ENCODE measurements around the gene RGS10.

RGS10 gene

DNA sequence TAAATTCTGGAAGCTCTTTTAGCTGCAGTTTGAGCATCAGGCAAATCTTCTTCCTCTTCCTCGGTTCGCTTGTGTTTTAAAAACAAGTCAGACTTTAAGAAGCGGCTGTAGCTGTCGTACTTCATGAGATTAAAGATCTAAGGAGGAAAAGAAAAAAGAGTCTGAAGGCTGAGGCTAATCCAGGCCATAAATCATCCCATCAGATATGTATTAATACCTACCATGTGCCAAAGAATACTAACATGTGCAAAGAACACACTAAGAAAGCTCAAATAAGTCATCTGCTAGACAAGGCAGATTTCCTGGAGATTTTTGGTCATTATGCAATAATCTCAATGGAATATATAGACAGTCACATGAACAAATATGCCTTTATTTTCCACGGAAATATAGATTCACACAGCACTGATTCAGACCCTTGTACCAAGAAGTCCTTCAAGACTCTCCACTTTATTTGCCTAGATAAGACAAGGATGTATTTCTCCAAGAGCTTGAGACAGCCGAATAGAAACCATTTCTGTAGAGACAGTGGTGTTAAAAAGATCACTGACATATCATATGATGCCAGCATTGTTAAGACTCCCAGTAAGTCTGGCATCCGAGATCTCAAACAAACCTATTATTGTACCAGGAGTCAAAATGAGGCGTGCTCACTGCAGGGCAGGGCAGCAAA lies 42.3 kb downstream of the RGS10 start:
- no peak overlapping the region for H3K4me3 ChIP-seq (ENCODE audit: low read length)
- DNase-seq (ENCODE audit: low read depth): no peak
- no peak for TF ChIP-seq CTCF (conservative IDR thresholded peaks at IDR 0.05; ENCODE audit: low read length)

- TF ChIP-seq CTCF (conservative IDR thresholded peaks at IDR 0.05; ENCODE audit: low read length): no peak
- no peak for DNase-seq (ENCODE audit: low read depth)
- no peak overlapping the region for H3K4me3 ChIP-seq (ENCODE audit: low read length)
These were observed 42.9 kb downstream of the RGS10 start for GRCh38 chr10:119499677-119500002.

- no peak for TF ChIP-seq CTCF (conservative IDR thresholded peaks at IDR 0.05; ENCODE audit: low read length)
- H3K4me3 ChIP-seq (ENCODE audit: low read length): no peak overlapping the region
- DNase-seq (ENCODE audit: low read depth): peak; percentile 25
These were observed 43.4 kb downstream of the RGS10 start for GRCh38 chr10:119498889-119499676.

- no peak for DNase-seq (ENCODE audit: low read depth)
- H3K4me3 ChIP-seq (ENCODE audit: low read length): no peak overlapping the region
- no peak for TF ChIP-seq CTCF (conservative IDR thresholded peaks at IDR 0.05; ENCODE audit: low read length)
These were observed 45.3 kb downstream of the RGS10 start for GRCh38 chr10:119497243-119497642.

DNA sequence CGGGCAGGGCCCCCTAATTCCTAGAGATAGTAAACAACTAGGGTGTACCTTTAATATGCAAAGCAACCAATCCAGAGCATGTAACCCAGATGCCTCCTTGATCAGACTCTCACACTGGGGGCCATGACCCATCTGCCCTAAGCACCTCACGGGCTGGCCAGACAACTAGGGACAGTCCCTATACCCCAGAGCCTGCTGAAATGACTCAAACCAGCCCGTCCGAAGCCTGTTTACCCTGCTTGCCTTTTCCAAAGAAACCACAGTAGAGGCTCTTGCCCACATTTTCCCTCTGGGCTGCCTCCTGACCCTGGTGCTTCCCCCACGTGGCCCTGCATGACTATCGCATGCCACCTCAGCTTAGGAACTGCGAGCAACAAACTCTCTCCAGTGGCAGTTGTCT lies 46.2 kb downstream of the RGS10 start:
- no peak for TF ChIP-seq CTCF (conservative IDR thresholded peaks at IDR 0.05; ENCODE audit: low read length)
- DNase-seq (ENCODE audit: low read depth): no peak
- H3K4me3 ChIP-seq (ENCODE audit: low read length): no peak overlapping the region

DNA sequence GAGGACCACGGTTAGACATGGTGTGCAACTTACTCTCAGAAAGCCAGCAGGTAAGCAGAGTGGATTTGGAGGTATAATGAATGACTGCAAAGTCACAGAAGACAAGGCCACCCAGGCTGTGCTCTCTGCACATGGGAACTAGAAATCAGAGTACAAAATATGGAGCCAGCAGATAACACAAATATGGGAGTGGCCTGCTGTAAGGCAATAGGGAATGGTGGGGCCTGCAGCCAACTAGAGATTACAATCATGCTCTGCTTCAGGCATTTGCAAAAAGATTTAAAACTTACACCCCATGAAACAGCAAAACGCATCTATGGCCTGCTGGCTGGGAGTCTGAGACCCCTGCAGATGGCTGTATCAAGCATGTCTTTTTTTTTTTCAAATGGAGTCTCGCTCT lies 47.0 kb downstream of the RGS10 start:
- TF ChIP-seq CTCF (conservative IDR thresholded peaks at IDR 0.05; ENCODE audit: low read length): no peak
- DNase-seq (ENCODE audit: low read depth): no peak

DNA sequence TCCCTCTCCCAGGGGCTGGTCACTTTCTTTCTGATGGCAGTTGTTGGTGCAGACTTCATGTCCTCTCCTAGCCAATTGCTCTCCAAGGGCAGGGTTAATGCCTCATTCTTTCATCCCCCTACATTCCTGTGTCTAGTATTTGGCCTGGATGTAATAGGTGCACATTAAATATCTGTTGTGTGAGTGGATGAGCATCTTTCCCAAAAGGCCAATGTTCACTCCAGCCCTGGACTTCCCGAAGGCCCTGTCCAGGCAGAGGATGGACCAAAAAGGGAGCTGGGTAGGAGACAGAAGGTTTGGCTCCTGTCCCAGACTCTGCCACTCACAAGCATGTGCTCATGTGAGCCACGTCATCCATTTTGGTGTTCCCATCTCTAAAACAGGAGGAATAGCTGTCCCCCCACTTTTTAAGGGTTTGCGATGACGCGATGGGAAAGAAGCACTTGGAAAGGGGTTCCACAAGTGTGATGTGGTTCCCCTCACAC lies 47.5 kb downstream of the RGS10 start:
- no peak for DNase-seq (ENCODE audit: low read depth)
- no peak for TF ChIP-seq CTCF (conservative IDR thresholded peaks at IDR 0.05; ENCODE audit: low read length)
- H3K4me3 ChIP-seq (ENCODE audit: low read length): no peak overlapping the region

More for the DNA sequence above, 47.0 kb downstream of the RGS10 start:
- no peak overlapping the region for H3K4me3 ChIP-seq (ENCODE audit: low read length)

Data from AG10803 (cell line).